ENCODE measurements around the gene NPVF. TPM values are rescaled to one million over a fixed set of nuclear protein-coding genes. Genes with fewer than 3 reads are reported as not detected.

The NPVF gene
- total RNA-seq, 1 donor from 2014 or later: not detected

DNA sequence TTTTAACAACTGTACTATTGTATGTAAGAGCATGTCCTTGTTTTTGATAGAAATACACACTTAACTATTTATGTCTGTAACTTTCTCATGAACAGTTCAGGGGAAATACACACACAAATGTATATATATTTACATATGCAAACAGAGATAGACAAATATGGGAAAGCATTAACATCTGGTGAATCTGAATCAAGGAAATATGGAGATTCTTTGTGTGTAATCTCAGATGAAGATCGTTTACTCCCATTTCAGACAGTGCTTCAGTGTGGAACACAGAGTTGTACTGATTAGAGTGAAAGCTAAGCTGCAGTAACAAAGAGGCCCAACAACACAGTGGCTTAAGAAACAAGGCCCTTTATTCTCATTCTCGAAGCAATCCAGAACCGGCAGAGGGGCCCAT lies 26.3 kb upstream of the NPVF start:
- no peak overlapping the region for H3K27ac ChIP-seq (ENCODE audit: low read depth, low read length)
- H3K9me3 ChIP-seq (ENCODE audit: control insufficient read depth in 3 of 3, low read length in 3 of 3): no peaks in the 10 kb centered on the region
- no peak overlapping the region for H3K4me3 ChIP-seq (ENCODE audit: low read length in 3 of 3)
- peaks cover 0 to 2% (median 0%) of the 10 kb centered on the region in 3 donors for H3K4me1 ChIP-seq (ENCODE audit: control insufficient read depth in 3 of 3, insufficient read depth in 3 of 3, low read length in 3 of 3)
- no peak overlapping the region for H3K9ac ChIP-seq (ENCODE audit: low read depth in 1 of 3, low read length in 3 of 3)
- H3K27me3 ChIP-seq (ENCODE audit: control insufficient read depth in 3 of 3, insufficient read depth in 3 of 3, low read length in 3 of 3): no peaks in the 10 kb centered on the region
- H3K36me3 ChIP-seq (ENCODE audit: control insufficient read depth in 3 of 3, insufficient read depth in 3 of 3, low read length in 3 of 3): no peaks in the 10 kb centered on the region

DNA sequence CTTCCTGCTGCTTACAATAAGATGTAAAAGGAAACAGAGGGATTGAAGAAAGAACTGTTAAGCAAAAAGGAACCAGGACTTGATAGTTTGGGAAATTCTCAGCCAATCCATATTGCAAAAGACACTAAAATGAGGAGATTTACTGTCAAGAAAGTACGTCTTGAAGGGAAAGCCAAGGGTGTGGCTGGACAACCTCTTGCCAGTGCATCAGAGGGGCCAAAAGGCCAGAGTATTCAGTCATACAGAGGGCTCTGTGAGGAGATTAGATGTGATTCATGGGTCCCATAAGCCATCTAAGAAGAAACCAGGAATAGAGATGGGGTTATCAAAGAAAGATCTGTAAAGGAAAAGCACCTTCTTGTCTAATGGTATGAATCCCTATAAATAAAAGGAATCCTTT lies 25.4 kb upstream of the NPVF start:
- Histone ChIP-seq H3K9me3 (ENCODE audit: control insufficient read depth in 3 of 3, low read length in 3 of 3) (no peaks in the 10 kb centered on the region), H3K27ac (ENCODE audit: low read depth, low read length) (no peak overlapping the region), H3K36me3 (ENCODE audit: control insufficient read depth in 3 of 3, insufficient read depth in 3 of 3, low read length in 3 of 3) (no peaks in the 10 kb centered on the region), H3K9ac (ENCODE audit: low read depth in 1 of 3, low read length in 3 of 3) (no peak overlapping the region), H3K4me3 (ENCODE audit: low read length in 3 of 3) (no peak overlapping the region), H3K27me3 (ENCODE audit: control insufficient read depth in 3 of 3, insufficient read depth in 3 of 3, low read length in 3 of 3) (no peaks in the 10 kb centered on the region), H3K4me1 (ENCODE audit: control insufficient read depth in 3 of 3, insufficient read depth in 3 of 3, low read length in 3 of 3) (no peaks in the 10 kb centered on the region)

DNA sequence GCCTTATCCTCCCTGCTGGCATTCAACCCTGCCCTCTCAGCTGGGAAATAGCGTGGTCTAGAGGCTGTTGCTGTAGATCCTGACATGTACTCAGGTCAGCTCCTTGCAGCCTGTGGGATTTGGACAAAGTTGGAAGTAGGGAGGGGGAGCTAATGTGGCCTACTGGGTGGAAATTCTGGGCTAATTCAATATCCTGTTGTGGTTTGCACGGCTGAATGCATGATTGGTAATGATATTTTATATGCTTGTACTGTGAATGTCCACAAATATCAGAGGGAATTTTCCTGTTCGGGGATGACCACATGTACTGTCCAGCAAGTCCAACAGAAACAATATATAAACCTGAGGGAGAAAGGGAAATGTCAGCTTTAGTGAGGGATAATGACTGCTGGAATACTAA lies 22.1 kb upstream of the NPVF start:
- Histone ChIP-seq H3K9me3 (ENCODE audit: control insufficient read depth in 3 of 3, low read length in 3 of 3) (no peaks in the 10 kb centered on the region), H3K4me3 (ENCODE audit: low read length in 3 of 3) (no peak overlapping the region), H3K27ac (ENCODE audit: low read depth, low read length) (no peak overlapping the region), H3K9ac (ENCODE audit: low read depth in 1 of 3, low read length in 3 of 3) (no peak overlapping the region), H3K4me1 (ENCODE audit: control insufficient read depth in 3 of 3, insufficient read depth in 3 of 3, low read length in 3 of 3) (no peaks in the 10 kb centered on the region), H3K27me3 (ENCODE audit: control insufficient read depth in 3 of 3, insufficient read depth in 3 of 3, low read length in 3 of 3) (no peaks in the 10 kb centered on the region), H3K36me3 (ENCODE audit: control insufficient read depth in 3 of 3, insufficient read depth in 3 of 3, low read length in 3 of 3) (no peaks in the 10 kb centered on the region)

DNA sequence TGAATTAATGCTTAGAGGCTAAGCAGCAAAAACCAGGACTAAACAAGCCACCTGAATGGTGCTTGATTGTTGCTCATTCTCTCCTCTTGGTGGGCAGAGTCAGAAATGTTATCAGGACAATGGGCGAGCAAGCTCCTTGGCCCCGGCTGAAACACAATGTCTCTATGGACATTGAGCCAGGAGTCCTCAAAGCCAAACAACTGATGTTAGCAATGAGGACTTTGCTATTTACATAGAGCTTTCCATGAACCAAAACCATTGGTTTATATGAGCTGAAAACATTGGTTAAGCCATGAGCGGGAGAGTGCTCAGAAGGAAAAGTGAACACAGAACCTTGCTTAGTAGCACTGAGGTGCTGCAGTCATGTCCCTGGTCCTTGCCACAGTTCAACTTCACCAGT lies 21.5 kb upstream of the NPVF start:
- H3K9me3 ChIP-seq (ENCODE audit: control insufficient read depth in 3 of 3, low read length in 3 of 3): no peaks in the 10 kb centered on the region
- H3K9ac ChIP-seq (ENCODE audit: low read depth in 1 of 3, low read length in 3 of 3): no peak overlapping the region
- no peaks in the 10 kb centered on the region for H3K27me3 ChIP-seq (ENCODE audit: control insufficient read depth in 3 of 3, insufficient read depth in 3 of 3, low read length in 3 of 3)
- no peak overlapping the region for H3K4me3 ChIP-seq (ENCODE audit: low read length in 3 of 3)
- H3K36me3 ChIP-seq (ENCODE audit: control insufficient read depth in 3 of 3, insufficient read depth in 3 of 3, low read length in 3 of 3): no peaks in the 10 kb centered on the region
- no peak overlapping the region for H3K27ac ChIP-seq (ENCODE audit: low read depth, low read length)
- H3K4me1 ChIP-seq (ENCODE audit: control insufficient read depth in 3 of 3, insufficient read depth in 3 of 3, low read length in 3 of 3): no peaks in the 10 kb centered on the region

DNA sequence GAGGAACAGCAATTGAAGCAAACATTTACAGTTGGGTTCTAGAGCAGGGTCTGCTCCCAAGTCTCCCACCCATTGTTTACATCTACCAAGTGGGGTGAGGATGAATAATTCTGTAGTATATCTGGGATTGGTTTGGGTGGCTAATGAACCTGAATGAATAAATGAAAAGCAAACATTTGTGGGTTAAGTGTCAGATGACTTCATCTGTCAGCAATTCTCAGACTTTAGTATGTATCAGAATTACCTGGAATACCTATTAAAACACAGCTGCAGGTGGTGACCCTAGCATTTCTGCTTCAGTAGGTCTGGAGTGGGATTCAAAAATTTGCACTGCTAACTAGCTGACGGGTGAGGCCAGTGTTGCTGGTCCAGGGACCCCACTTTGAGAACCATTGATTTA lies 18.0 kb upstream of the NPVF start:
- Histone ChIP-seq H3K27me3 (ENCODE audit: control insufficient read depth in 3 of 3, insufficient read depth in 3 of 3, low read length in 3 of 3) (no peaks in the 10 kb centered on the region), H3K27ac (ENCODE audit: low read depth, low read length) (no peak overlapping the region), H3K9me3 (ENCODE audit: control insufficient read depth in 3 of 3, low read length in 3 of 3) (no peaks in the 10 kb centered on the region), H3K36me3 (ENCODE audit: control insufficient read depth in 3 of 3, insufficient read depth in 3 of 3, low read length in 3 of 3) (no peaks in the 10 kb centered on the region), H3K4me3 (ENCODE audit: low read length in 3 of 3) (no peak overlapping the region), H3K9ac (ENCODE audit: low read depth in 1 of 3, low read length in 3 of 3) (no peak overlapping the region), H3K4me1 (ENCODE audit: control insufficient read depth in 3 of 3, insufficient read depth in 3 of 3, low read length in 3 of 3) (no peaks in the 10 kb centered on the region)

DNA sequence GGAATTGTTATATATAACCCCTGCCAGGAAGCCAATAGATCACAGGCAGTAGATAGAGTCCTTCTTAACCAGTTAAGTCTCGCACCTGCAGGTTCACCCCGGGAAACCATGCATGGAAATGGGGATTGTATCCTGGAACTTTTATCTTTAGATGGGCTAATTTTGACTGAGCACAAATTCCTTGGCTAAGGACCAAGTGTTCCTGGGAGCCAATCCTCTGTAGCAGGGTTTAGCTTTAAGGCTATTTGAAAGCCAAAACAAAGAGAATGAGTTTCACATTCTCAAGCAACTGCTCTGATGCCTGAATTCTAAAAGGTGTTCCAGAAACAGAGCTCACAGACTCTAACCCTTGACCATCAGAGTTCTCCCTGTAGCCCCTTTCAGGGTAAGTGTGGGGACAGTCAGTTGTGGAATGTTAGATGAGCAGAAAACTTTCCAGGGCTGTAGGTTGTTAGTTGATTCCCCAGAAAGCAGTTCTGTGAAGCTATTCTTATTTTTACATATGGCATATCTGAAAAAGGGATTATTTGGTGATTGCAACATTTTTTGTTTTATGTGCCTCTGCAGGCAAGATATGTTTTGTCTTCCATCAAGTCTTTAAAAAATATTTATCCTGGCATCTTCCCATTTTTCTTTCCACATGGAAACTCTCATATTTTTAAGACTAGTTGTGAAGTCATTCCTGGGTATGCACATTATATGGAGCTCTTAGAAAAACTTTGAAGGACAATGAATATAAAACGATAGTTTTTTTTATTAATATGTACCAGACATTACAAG lies 16.2 kb upstream of the NPVF start:
- Histone ChIP-seq H3K27ac (ENCODE audit: low read depth, low read length) (no peak overlapping the region), H3K27me3 (ENCODE audit: control insufficient read depth in 3 of 3, insufficient read depth in 3 of 3, low read length in 3 of 3) (no peaks in the 10 kb centered on the region), H3K36me3 (ENCODE audit: control insufficient read depth in 3 of 3, insufficient read depth in 3 of 3, low read length in 3 of 3) (no peaks in the 10 kb centered on the region), H3K9ac (ENCODE audit: low read depth in 1 of 3, low read length in 3 of 3) (no peak overlapping the region), H3K9me3 (ENCODE audit: control insufficient read depth in 3 of 3, low read length in 3 of 3) (no peaks in the 10 kb centered on the region), H3K4me3 (ENCODE audit: low read length in 3 of 3) (no peak overlapping the region), H3K4me1 (ENCODE audit: control insufficient read depth in 3 of 3, insufficient read depth in 3 of 3, low read length in 3 of 3) (peaks cover 0 to 6% (median 0%) of the 10 kb centered on the region in 3 donors)

DNA sequence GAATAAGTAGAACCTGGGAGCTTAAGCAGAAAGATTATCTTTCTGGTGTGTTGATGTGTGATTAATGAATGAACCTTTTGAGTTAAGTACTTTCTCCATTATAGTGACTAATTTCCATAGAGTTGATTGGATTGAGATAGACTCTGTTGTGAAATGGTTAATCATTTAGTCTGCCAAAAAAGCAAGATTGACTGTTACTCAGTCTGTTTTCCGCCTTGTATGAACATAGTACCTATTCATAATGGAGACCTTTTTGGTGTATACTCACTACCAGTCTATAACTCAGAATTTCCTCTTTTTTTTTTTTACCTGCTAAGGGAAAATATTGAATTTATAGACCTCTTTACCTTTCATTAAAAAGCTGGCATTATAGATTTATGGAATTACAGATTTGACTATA lies 14.4 kb upstream of the NPVF start:
- no peak overlapping the region for H3K4me3 ChIP-seq (ENCODE audit: low read length in 3 of 3)
- no peaks in the 10 kb centered on the region for H3K9me3 ChIP-seq (ENCODE audit: control insufficient read depth in 3 of 3, low read length in 3 of 3)
- peaks cover 0 to 6% (median 0%) of the 10 kb centered on the region in 3 donors for H3K4me1 ChIP-seq (ENCODE audit: control insufficient read depth in 3 of 3, insufficient read depth in 3 of 3, low read length in 3 of 3)
- no peak overlapping the region for H3K27ac ChIP-seq (ENCODE audit: low read depth, low read length)
- no peaks in the 10 kb centered on the region for H3K27me3 ChIP-seq (ENCODE audit: control insufficient read depth in 3 of 3, insufficient read depth in 3 of 3, low read length in 3 of 3)
- no peak overlapping the region for H3K9ac ChIP-seq (ENCODE audit: low read depth in 1 of 3, low read length in 3 of 3)
- H3K36me3 ChIP-seq (ENCODE audit: control insufficient read depth in 3 of 3, insufficient read depth in 3 of 3, low read length in 3 of 3): no peaks in the 10 kb centered on the region

DNA sequence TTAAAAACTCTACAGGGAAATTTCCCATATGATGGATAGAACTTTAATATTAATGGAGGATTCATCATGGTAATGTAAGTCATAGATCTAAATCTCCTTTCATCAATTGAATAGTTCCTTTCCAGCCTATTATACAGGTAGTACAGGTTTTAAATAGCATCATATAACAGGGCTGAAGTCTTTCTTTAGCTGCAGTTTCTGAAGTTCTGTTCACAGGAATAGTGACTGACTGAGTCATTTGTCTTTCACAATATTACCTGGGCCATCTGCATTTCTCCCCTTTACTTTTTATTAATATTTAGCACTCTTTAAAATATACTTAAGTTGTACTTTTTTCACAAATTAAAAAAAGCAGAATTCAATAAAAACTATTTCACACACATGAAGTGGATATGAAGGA lies 12.6 kb upstream of the NPVF start:
- Histone ChIP-seq H3K36me3 (ENCODE audit: control insufficient read depth in 3 of 3, insufficient read depth in 3 of 3, low read length in 3 of 3) (no peaks in the 10 kb centered on the region), H3K27ac (ENCODE audit: low read depth, low read length) (no peak overlapping the region), H3K4me1 (ENCODE audit: control insufficient read depth in 3 of 3, insufficient read depth in 3 of 3, low read length in 3 of 3) (peaks cover 0 to 6% (median 0%) of the 10 kb centered on the region in 3 donors), H3K4me3 (ENCODE audit: low read length in 3 of 3) (no peak overlapping the region), H3K9ac (ENCODE audit: low read depth in 1 of 3, low read length in 3 of 3) (no peak overlapping the region), H3K9me3 (ENCODE audit: control insufficient read depth in 3 of 3, low read length in 3 of 3) (no peaks in the 10 kb centered on the region), H3K27me3 (ENCODE audit: control insufficient read depth in 3 of 3, insufficient read depth in 3 of 3, low read length in 3 of 3) (no peaks in the 10 kb centered on the region)

DNA sequence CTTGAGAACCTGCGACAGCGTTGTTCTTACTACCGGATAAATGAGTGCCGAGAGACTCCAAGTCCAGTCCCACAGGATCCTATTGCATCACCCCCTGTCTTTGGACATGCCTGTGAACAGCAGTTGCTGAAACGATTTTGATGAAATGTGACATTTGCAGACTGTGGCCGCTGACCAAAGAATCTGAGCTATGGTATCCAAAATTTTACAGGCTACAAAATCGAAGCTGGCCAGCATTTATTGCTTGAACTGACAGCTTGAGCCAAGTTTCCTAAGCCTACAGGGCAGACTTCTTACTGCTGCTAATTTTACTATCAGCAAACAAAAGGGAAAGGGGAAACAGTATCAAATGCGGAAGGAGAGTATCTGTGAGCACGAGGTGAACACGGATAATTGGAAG lies 12.1 kb upstream of the NPVF start:
- Histone ChIP-seq H3K9ac (ENCODE audit: low read depth in 1 of 3, low read length in 3 of 3) (no peak overlapping the region), H3K36me3 (ENCODE audit: control insufficient read depth in 3 of 3, insufficient read depth in 3 of 3, low read length in 3 of 3) (no peaks in the 10 kb centered on the region), H3K27me3 (ENCODE audit: control insufficient read depth in 3 of 3, insufficient read depth in 3 of 3, low read length in 3 of 3) (peaks cover 0 to 3% (median 0%) of the 10 kb centered on the region in 3 donors), H3K4me3 (ENCODE audit: low read length in 3 of 3) (no peak overlapping the region), H3K4me1 (ENCODE audit: control insufficient read depth in 3 of 3, insufficient read depth in 3 of 3, low read length in 3 of 3) (peaks cover 0 to 6% (median 0%) of the 10 kb centered on the region in 3 donors), H3K27ac (ENCODE audit: low read depth, low read length) (no peak overlapping the region), H3K9me3 (ENCODE audit: control insufficient read depth in 3 of 3, low read length in 3 of 3) (no peaks in the 10 kb centered on the region)

DNA sequence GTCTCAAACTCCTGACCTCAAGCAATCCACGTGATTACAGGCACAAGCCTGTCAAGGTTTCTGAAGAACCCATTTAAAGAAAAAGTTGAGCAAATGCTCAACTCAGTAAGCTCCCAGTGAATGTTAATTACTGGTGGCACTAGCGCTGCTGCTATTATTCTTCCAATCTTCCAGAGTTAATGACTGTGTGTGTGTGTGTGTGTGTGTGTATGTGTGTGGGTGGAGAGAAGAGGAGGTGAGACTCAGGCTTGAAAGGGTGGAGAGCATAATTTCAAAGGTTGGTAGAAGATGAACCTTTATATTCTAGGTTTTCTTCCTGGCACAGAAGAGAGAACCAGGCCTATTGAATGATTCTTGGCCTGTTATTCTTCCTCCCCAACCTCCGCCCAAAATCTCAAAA lies 11.6 kb upstream of the NPVF start:
- Histone ChIP-seq H3K27ac (ENCODE audit: low read depth, low read length) (no peak overlapping the region), H3K9me3 (ENCODE audit: control insufficient read depth in 3 of 3, low read length in 3 of 3) (no peaks in the 10 kb centered on the region), H3K4me3 (ENCODE audit: low read length in 3 of 3) (no peak overlapping the region), H3K27me3 (ENCODE audit: control insufficient read depth in 3 of 3, insufficient read depth in 3 of 3, low read length in 3 of 3) (peaks cover 0 to 5% (median 0%) of the 10 kb centered on the region in 3 donors), H3K36me3 (ENCODE audit: control insufficient read depth in 3 of 3, insufficient read depth in 3 of 3, low read length in 3 of 3) (no peaks in the 10 kb centered on the region), H3K4me1 (ENCODE audit: control insufficient read depth in 3 of 3, insufficient read depth in 3 of 3, low read length in 3 of 3) (peaks cover 0 to 6% (median 0%) of the 10 kb centered on the region in 3 donors), H3K9ac (ENCODE audit: low read depth in 1 of 3, low read length in 3 of 3) (no peak overlapping the region)
